Measurements from ENCODE around the gene A2M. TPM values are rescaled to one million over a fixed set of nuclear protein-coding genes. Genes with fewer than 3 reads are reported as not detected.

The A2M gene
- total RNA-seq, 2 donors from 2014 or later, result 0.66 TPM; not detected in 1

GRCh38 chr12:9106610-9107541 lies 8.8 kb downstream of the A2M start:
- Histone ChIP-seq H3K9ac (ENCODE audit: extremely low read depth, low read length, poor library complexity, severe bottlenecking) (no peak overlapping the region), H3K4me3 (ENCODE audit: low read length) (no peak overlapping the region), H3K36me3 (ENCODE audit: control insufficient read depth, insufficient read depth, low read length) (no peaks in the 10 kb centered on the region), H3K9me3 (ENCODE audit: control insufficient read depth, low read length) (no peaks in the 10 kb centered on the region), H3K27me3 (ENCODE audit: control insufficient read depth, insufficient read depth, low read length, poor library complexity, severe bottlenecking) (no peaks in the 10 kb centered on the region), H3K4me1 (ENCODE audit: control insufficient read depth, insufficient read depth, low read length) (no peaks in the 10 kb centered on the region), H3K27ac (ENCODE audit: low read depth, low read length) (no peak overlapping the region)
- H3K4me3 Mint-ChIP-seq, result no peak overlapping the region
- no peaks in the 10 kb centered on the region for H3K9me3 Mint-ChIP-seq
- H3K27me3 Mint-ChIP-seq (ENCODE audit: insufficient read depth), result no peaks in the 10 kb centered on the region
- no peaks in the 10 kb centered on the region for H3K36me3 Mint-ChIP-seq (ENCODE audit: low read depth)
- DNase-seq, result no peak
- 89 to 95% methylated on average over 5 to 9 of the region's 11 CpGs for WGBS, 2 experiments (ENCODE audit: insufficient coverage in 1 of 2, insufficient read length in 1 of 2)
- TF ChIP-seq, protein P1, sequence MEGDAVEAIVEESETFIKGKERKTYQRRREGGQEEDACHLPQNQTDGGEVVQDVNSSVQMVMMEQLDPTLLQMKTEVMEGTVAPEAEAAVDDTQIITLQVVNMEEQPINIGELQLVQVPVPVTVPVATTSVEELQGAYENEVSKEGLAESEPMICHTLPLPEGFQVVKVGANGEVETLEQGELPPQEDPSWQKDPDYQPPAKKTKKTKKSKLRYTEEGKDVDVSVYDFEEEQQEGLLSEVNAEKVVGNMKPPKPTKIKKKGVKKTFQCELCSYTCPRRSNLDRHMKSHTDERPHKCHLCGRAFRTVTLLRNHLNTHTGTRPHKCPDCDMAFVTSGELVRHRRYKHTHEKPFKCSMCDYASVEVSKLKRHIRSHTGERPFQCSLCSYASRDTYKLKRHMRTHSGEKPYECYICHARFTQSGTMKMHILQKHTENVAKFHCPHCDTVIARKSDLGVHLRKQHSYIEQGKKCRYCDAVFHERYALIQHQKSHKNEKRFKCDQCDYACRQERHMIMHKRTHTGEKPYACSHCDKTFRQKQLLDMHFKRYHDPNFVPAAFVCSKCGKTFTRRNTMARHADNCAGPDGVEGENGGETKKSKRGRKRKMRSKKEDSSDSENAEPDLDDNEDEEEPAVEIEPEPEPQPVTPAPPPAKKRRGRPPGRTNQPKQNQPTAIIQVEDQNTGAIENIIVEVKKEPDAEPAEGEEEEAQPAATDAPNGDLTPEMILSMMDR (conservative IDR thresholded peaks at IDR 0.05), result no peak
- H3K27ac Mint-ChIP-seq, result no peak overlapping the region
- H3K4me1 Mint-ChIP-seq, result no peaks in the 10 kb centered on the region

GRCh38 chr12:9106067-9106466 lies 9.7 kb downstream of the A2M start:
- no peak overlapping the region for H3K27ac Mint-ChIP-seq
- WGBS, 2 experiments (ENCODE audit: insufficient coverage in 1 of 2, insufficient read length in 1 of 2), result 69 to 78% methylated on average over 1 of the region's 1 CpG

DNA sequence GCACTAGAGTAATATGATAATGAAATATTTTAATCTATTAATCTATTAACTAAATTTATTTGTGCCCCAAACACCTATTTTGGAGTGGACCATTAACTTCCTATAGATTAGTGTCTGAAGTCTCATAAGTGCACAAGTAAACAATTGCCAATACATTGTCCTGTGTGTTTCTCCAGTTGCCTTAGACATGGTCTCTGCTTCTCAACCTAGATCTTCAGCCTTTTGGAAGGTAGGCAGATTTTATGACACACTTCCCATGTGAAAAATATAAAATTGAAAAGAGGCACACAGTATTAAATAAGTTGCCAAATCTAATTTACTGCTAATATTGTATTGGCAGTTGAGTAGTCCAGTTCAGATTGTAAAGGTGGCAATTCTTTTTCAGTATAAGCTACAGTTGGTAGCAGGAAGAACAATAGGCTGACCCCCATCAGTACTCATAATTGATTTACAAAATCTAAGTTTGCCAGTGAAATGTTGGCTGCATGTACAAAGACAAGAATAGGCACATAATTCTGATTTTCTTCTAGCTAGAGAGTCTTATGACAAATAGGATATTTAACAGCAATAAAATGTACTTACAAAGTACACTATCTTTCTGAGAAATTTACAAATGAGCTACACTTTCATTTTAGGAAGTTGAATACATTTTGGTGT lies 10.8 kb downstream of the A2M start:
- H3K4me3 Mint-ChIP-seq, result no peak overlapping the region

More at GRCh38 chr12:9106067-9106466, 9.7 kb downstream of the A2M start:
- DNase-seq, result no peak
- Histone ChIP-seq H3K4me1 (ENCODE audit: control insufficient read depth, insufficient read depth, low read length) (no peaks in the 10 kb centered on the region), H3K9me3 (ENCODE audit: control insufficient read depth, low read length) (no peaks in the 10 kb centered on the region), H3K27me3 (ENCODE audit: control insufficient read depth, insufficient read depth, low read length, poor library complexity, severe bottlenecking) (no peaks in the 10 kb centered on the region), H3K36me3 (ENCODE audit: control insufficient read depth, insufficient read depth, low read length) (no peaks in the 10 kb centered on the region), H3K9ac (ENCODE audit: extremely low read depth, low read length, poor library complexity, severe bottlenecking) (no peak overlapping the region), H3K4me3 (ENCODE audit: low read length) (no peak overlapping the region), H3K27ac (ENCODE audit: low read depth, low read length) (no peak overlapping the region)
- Mint-ChIP-seq H3K27me3 (ENCODE audit: insufficient read depth) (peaks cover 3% of the 10 kb centered on the region), H3K36me3 (ENCODE audit: low read depth) (no peaks in the 10 kb centered on the region), H3K9me3 (no peaks in the 10 kb centered on the region), H3K4me3 (no peak overlapping the region), H3K4me1 (no peaks in the 10 kb centered on the region)
- TF ChIP-seq, protein P1 (conservative IDR thresholded peaks at IDR 0.05), result no peak

More for the DNA sequence above, 10.8 kb downstream of the A2M start:
- H3K4me1 Mint-ChIP-seq, result no peaks in the 10 kb centered on the region
- TF ChIP-seq, protein P1 (conservative IDR thresholded peaks at IDR 0.05), result no peak
- peaks cover 3% of the 10 kb centered on the region for H3K27me3 Mint-ChIP-seq (ENCODE audit: insufficient read depth)
- H3K36me3 ChIP-seq (ENCODE audit: control insufficient read depth, insufficient read depth, low read length), result no peaks in the 10 kb centered on the region
- H3K36me3 Mint-ChIP-seq (ENCODE audit: low read depth), result no peaks in the 10 kb centered on the region
- no peak for DNase-seq
- no peak overlapping the region for H3K9ac ChIP-seq (ENCODE audit: extremely low read depth, low read length, poor library complexity, severe bottlenecking)
- no peak overlapping the region for H3K27ac Mint-ChIP-seq
- H3K27me3 ChIP-seq (ENCODE audit: control insufficient read depth, insufficient read depth, low read length, poor library complexity, severe bottlenecking), result no peaks in the 10 kb centered on the region
- H3K4me1 ChIP-seq (ENCODE audit: control insufficient read depth, insufficient read depth, low read length), result no peaks in the 10 kb centered on the region
- H3K9me3 ChIP-seq (ENCODE audit: control insufficient read depth, low read length), result no peaks in the 10 kb centered on the region
- no peak overlapping the region for H3K27ac ChIP-seq (ENCODE audit: low read depth, low read length)
- H3K9me3 Mint-ChIP-seq, result no peaks in the 10 kb centered on the region
- H3K4me3 ChIP-seq (ENCODE audit: low read length), result no peak overlapping the region

Data from endodermal cell (in vitro differentiated cells).